HepG2 (cell line): ENCODE results near the gene SBNO1. TPM values are rescaled to one million over a fixed set of nuclear protein-coding genes. Genes with fewer than 3 reads are reported as not detected.

Source experiments
- ARID2 ChIP-seq: sonication (generic); formaldehyde crosslinking; IDR thresholded peaks from 2 replicates; pipeline ENCODE4 v1.8.1; 2022; ENCODE audit warnings: mild to moderate bottlenecking, missing genetic modification reagents, borderline replicate concordance
- DMAP1 ChIP-seq: IDR thresholded peaks from 2 replicates; pipeline ENCODE4 v1.6.1; 2016
- MXD4 ChIP-seq: IDR thresholded peaks from 2 replicates; pipeline ENCODE4 v1.6.1; 2016; ENCODE audit warnings: mild to moderate bottlenecking, missing biosample characterization, missing genetic modification reagents
- PCBP2 ChIP-seq: fragments of 200-400 bp; formaldehyde crosslinking; optimal IDR thresholded peaks from 2 replicates; pipeline ENCODE3; 2018; ENCODE audit warnings: low read length, low read depth; ENCODE audit not compliant: poor library complexity, severe bottlenecking
- RORA ChIP-seq: sonication (generic); formaldehyde crosslinking; IDR thresholded peaks from 2 replicates; pipeline ENCODE4 v1.5.0; 2020; ENCODE audit warnings: mild to moderate bottlenecking, missing genetic modification reagents, moderate library complexity
- ZBTB3 ChIP-seq: sonication (generic); formaldehyde crosslinking; IDR thresholded peaks from 2 replicates; pipeline ENCODE4 v1.4.0; 2020; ENCODE audit warnings: low read depth, mild to moderate bottlenecking, moderate library complexity, missing genetic modification reagents, borderline replicate concordance
- ZFP37 ChIP-seq: sonication (generic); formaldehyde crosslinking; IDR thresholded peaks from 2 replicates; pipeline ENCODE4 v1.4.0; 2020; ENCODE audit warnings: missing genetic modification reagents, borderline replicate concordance
- ZMYM4 ChIP-seq: sonication (generic); formaldehyde crosslinking; IDR thresholded peaks from 2 replicates; pipeline ENCODE4 v1.8.1; 2023; ENCODE audit warnings: mild to moderate bottlenecking, missing genetic modification reagents
- ZNF766 ChIP-seq: sonication (generic); formaldehyde crosslinking; IDR thresholded peaks from 2 replicates; pipeline ENCODE4 v1.5.0; 2020; ENCODE audit warnings: missing genetic modification reagents, borderline replicate concordance
- ZNF839 ChIP-seq: sonication (generic); formaldehyde crosslinking; IDR thresholded peaks from 2 replicates; pipeline ENCODE4 v1.4.0; 2020; ENCODE audit warnings: missing genetic modification reagents, mild to moderate bottlenecking, borderline replicate concordance
- polyA plus RNA-seq, 8 experiments: library from polyadenylated mRNA; depleted of rRNA in 3 of 8; stranded (reverse) in 7 of 8; unstranded in 1 of 8; fragments of >200 nt; fragmentation: Illumina TruSeq in 4 of 8; extraction: Trizol in 4 of 8; gene quantifications; 2 replicates each; pipeline versions ENCODE4 v1.2.1 to v1.2.3, GENCODE V29; 2011 to 2016; ENCODE audit warnings: low read depth in 4 of 8, missing spikeins in 1 of 8, mixed read lengths in 1 of 8; ENCODE audit not compliant: insufficient read depth in 1 of 8
- total RNA-seq, 5 experiments: library from RNA; depleted of rRNA; stranded (reverse); fragments of >200 nt; fragmentation: Illumina TruSeq; extraction: Trizol; gene quantifications; 2 replicates each; pipeline ENCODE4 v1.2.3, GENCODE V29; 2016; ENCODE audit warnings: low read depth in 1 of 5
- TF ChIP-seq, protein P1 (sequence below): sonication (generic); formaldehyde crosslinking; IDR thresholded peaks from 2 replicates; pipeline ENCODE4 v1.4.0; 2020; ENCODE audit warnings: mild to moderate bottlenecking, missing genetic modification reagents, borderline replicate concordance
- TF ChIP-seq, protein P2 (sequence below): sonication (generic); formaldehyde crosslinking; IDR thresholded peaks from 2 replicates; pipeline ENCODE4 v1.5.0; 2020; ENCODE audit warnings: mild to moderate bottlenecking, missing genetic modification reagents, borderline replicate concordance
- TF ChIP-seq, protein P3 (sequence below): sonication (generic); formaldehyde crosslinking; IDR thresholded peaks from 2 replicates; pipeline ENCODE4 v1.4.0; 2020; ENCODE audit warnings: mild to moderate bottlenecking, missing genetic modification reagents
- TF ChIP-seq, protein P4 (sequence below): sonication (generic); formaldehyde crosslinking; conservative IDR thresholded peaks from 2 replicates; pipeline ENCODE4 v1.8.1; 2023; ENCODE audit warnings: missing genetic modification reagents
- TF ChIP-seq, protein P5 (sequence below): sonication (generic); formaldehyde crosslinking; conservative IDR thresholded peaks from 2 replicates; pipeline ENCODE4 v1.4.0; 2020; ENCODE audit warnings: mild to moderate bottlenecking, missing genetic modification reagents, moderate library complexity

Gene SBNO1
- total and polyA plus RNA-seq, 2 of the 13 experiments (the other 11 are each of a cell fraction or from before 2014, with no cell fraction given), result 10.9 to 40.2 TPM

DNA sequence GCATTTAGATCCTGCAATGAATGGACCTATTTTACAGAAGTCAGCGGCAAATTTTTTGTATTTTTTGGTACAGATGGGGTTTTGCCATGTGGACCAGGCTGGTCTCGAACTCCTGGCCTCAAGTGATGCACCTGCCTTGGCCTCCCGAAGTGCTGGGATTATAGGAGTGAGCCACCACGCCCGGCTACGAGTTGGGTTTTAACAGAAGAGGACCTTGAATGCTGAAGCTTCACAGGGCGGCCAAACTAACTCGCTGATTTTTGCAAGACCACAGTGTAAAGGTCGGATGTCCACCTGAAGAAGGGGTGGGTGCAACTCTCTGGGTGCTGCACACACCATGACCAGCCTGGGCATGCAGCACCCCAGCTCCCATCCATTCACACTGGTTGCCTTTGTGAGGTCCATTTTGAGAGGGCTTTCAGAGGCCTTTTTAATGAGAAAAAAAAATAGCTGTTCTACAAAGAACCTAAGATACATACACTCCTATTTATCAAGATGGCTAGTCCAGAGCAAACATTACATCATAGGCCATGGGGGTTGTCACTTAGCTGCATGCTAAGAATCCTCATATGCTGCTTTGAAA, 71.4 kb downstream of the SBNO1 start (continued):
- TF ChIP-seq, protein P1, sequence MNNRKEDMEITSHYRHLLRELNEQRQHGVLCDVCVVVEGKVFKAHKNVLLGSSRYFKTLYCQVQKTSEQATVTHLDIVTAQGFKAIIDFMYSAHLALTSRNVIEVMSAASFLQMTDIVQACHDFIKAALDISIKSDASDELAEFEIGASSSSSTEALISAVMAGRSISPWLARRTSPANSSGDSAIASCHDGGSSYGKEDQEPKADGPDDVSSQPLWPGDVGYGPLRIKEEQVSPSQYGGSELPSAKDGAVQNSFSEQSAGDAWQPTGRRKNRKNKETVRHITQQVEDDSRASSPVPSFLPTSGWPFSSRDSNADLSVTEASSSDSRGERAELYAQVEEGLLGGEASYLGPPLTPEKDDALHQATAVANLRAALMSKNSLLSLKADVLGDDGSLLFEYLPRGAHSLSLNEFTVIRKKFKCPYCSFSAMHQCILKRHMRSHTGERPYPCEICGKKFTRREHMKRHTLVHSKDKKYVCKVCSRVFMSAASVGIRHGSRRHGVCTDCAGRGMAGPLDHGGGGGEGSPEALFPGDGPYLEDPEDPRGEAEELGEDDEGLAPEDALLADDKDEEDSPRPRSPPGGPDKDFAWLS (CRISPR knock-in tag), result 0 out of 2 replicates have a peak, but pooled peaks have one; percentile 30
- TF ChIP-seq DMAP1 (CRISPR knock-in tag), result peak; percentile 31; the same call in 1 of the 2 replicates
- TF ChIP-seq, protein P2, sequence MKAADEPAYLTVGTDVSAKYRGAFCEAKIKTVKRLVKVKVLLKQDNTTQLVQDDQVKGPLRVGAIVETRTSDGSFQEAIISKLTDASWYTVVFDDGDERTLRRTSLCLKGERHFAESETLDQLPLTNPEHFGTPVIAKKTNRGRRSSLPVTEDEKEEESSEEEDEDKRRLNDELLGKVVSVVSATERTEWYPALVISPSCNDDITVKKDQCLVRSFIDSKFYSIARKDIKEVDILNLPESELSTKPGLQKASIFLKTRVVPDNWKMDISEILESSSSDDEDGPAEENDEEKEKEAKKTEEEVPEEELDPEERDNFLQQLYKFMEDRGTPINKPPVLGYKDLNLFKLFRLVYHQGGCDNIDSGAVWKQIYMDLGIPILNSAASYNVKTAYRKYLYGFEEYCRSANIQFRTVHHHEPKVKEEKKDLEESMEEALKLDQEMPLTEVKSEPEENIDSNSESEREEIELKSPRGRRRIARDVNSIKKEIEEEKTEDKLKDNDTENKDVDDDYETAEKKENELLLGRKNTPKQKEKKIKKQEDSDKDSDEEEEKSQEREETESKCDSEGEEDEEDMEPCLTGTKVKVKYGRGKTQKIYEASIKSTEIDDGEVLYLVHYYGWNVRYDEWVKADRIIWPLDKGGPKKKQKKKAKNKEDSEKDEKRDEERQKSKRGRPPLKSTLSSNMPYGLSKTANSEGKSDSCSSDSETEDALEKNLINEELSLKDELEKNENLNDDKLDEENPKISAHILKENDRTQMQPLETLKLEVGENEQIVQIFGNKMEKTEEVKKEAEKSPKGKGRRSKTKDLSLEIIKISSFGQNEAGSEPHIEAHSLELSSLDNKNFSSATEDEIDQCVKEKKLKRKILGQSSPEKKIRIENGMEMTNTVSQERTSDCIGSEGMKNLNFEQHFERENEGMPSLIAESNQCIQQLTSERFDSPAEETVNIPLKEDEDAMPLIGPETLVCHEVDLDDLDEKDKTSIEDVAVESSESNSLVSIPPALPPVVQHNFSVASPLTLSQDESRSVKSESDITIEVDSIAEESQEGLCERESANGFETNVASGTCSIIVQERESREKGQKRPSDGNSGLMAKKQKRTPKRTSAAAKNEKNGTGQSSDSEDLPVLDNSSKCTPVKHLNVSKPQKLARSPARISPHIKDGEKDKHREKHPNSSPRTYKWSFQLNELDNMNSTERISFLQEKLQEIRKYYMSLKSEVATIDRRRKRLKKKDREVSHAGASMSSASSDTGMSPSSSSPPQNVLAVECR (CRISPR knock-in tag), result peak; percentile 76; the same call in 1 of the 2 replicates
- no peak for TF ChIP-seq ZBTB3 (CRISPR knock-in tag)
- TF ChIP-seq, protein P3, sequence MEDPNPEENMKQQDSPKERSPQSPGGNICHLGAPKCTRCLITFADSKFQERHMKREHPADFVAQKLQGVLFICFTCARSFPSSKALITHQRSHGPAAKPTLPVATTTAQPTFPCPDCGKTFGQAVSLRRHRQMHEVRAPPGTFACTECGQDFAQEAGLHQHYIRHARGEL (CRISPR knock-in tag), result no peak
- no peak for TF ChIP-seq PCBP2
- TF ChIP-seq ZMYM4, result peak; percentile 63
- TF ChIP-seq, protein P4, sequence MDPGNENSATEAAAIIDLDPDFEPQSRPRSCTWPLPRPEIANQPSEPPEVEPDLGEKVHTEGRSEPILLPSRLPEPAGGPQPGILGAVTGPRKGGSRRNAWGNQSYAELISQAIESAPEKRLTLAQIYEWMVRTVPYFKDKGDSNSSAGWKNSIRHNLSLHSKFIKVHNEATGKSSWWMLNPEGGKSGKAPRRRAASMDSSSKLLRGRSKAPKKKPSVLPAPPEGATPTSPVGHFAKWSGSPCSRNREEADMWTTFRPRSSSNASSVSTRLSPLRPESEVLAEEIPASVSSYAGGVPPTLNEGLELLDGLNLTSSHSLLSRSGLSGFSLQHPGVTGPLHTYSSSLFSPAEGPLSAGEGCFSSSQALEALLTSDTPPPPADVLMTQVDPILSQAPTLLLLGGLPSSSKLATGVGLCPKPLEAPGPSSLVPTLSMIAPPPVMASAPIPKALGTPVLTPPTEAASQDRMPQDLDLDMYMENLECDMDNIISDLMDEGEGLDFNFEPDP (CRISPR knock-in tag), result no peak
- no peak for TF ChIP-seq ZFP37 (CRISPR knock-in tag)
- TF ChIP-seq ZNF766 (CRISPR knock-in tag), result 0 out of 2 replicates have a peak, but pooled peaks have one; percentile 18
- no peak for TF ChIP-seq RORA (CRISPR knock-in tag)
- no peak for TF ChIP-seq ZNF839
- 0 out of 2 replicates have a peak, but pooled peaks have one; percentile 20 for TF ChIP-seq MXD4 (CRISPR knock-in tag)
- TF ChIP-seq, protein P5, sequence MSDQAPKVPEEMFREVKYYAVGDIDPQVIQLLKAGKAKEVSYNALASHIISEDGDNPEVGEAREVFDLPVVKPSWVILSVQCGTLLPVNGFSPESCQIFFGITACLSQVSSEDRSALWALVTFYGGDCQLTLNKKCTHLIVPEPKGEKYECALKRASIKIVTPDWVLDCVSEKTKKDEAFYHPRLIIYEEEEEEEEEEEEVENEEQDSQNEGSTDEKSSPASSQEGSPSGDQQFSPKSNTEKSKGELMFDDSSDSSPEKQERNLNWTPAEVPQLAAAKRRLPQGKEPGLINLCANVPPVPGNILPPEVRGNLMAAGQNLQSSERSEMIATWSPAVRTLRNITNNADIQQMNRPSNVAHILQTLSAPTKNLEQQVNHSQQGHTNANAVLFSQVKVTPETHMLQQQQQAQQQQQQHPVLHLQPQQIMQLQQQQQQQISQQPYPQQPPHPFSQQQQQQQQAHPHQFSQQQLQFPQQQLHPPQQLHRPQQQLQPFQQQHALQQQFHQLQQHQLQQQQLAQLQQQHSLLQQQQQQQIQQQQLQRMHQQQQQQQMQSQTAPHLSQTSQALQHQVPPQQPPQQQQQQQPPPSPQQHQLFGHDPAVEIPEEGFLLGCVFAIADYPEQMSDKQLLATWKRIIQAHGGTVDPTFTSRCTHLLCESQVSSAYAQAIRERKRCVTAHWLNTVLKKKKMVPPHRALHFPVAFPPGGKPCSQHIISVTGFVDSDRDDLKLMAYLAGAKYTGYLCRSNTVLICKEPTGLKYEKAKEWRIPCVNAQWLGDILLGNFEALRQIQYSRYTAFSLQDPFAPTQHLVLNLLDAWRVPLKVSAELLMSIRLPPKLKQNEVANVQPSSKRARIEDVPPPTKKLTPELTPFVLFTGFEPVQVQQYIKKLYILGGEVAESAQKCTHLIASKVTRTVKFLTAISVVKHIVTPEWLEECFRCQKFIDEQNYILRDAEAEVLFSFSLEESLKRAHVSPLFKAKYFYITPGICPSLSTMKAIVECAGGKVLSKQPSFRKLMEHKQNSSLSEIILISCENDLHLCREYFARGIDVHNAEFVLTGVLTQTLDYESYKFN (CRISPR knock-in tag), result peak; percentile 76
- no peak for TF ChIP-seq ARID2
